HG02798 (cell line): ENCODE data around the gene BCHE.

Source experiments
- ATAC-seq: cut with Tn5 transposase; IDR thresholded peaks from one replicate; pipeline ENCODE4 v1.9.1; 2021; ENCODE audit warnings: mild to moderate bottlenecking; ENCODE audit not compliant: unreplicated experiment, poor library complexity

The BCHE gene

DNA sequence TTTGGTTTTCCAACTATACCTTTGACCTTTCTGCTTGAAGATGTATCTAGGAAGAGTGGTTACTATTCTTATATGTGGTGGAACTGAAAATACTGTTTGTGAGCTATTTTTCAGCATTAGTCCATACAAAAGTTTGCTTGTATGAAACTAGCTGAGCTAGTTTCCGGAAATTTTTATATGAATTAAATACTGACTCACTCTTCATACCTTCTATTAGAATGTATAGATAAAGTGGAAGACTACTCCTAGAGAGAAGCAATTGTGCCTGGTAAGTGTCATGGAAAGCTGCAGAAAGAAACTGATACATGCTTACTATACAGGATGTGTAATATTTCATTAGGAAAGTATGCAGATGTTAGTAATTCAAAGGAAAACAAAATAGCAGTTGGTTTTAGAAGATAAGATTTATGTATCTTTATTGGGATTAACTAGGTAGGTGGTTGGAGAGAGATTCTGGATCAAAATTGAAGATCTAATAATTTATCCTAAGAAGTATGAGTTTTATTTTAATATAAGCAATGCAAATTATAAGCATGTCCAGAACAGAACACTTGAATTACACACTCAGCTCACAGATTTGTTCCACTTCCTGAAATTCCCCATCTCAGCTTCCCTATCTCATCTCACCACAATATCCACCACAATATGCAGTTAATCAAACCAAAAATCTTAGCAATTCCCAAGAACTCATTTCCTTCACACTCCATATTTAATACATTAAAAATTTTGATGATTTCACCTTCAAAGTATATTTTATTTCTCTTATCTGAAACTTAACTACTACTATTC lies 82.8 kb downstream of the BCHE start:
- ATAC-seq = no peak

GRCh38 chr3:165753560-165753959 lies 83.7 kb downstream of the BCHE start:
- ATAC-seq = no peak

DNA sequence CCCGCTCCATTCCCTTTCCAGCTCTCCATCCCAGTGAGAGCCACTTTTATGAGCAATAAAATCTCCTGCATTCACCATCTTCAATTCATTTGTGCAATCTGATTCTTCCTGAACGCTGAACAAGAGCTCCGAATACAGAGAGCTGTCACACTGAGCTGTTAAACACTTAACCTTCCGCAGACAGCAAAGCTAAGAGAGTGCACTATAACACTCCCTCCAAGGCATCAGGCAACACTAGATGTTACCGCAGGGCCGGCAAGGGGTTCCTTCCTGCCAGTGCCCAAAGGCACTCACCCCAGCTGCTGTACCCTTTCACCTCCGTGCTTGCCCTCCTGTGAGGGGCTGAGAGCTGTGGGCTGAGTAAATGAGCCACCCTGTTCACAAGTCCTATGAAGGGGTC lies 85.6 kb downstream of the BCHE start:
- ATAC-seq = no peak

DNA sequence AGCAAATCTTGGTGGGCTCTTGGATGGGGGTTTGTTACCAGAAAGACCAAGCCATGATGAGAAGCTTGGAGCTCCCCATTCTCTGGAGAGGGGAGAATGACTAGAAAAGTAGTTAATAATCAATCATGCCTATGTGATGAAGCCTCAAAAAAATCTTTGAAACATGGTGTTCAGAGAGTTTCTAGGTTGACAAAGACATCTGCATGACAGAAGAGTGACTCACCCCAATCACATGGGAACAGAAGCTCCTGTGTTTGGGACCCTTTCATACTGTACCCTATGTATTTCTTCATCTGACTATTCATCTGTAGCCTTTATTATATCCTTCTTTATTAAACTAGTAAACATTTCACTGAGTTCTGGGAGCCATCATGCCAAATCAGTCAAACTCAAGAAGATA lies 87.4 kb downstream of the BCHE start:
- no peak for ATAC-seq

GRCh38 chr3:165749241-165749640 lies 88.0 kb downstream of the BCHE start:
- ATAC-seq = no peak

DNA sequence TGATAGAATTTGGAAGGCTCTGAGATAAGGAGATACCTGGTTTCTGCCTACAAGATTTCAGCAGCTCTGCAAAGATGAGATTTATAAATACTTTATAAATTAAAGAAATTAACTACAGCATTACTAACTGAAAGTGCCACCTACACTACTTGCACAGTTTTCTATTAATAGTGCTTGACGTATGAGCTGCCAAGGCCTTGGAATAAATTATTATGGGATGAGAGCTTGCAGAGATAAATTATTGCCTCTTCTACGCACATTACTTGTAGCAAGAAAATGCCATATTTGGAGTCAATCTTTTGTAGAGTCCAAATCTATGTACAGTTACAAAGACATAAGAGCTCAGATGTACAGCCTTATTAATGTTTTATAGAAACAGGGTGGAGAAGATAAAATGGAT lies 89.1 kb downstream of the BCHE start:
- no peak for ATAC-seq

DNA sequence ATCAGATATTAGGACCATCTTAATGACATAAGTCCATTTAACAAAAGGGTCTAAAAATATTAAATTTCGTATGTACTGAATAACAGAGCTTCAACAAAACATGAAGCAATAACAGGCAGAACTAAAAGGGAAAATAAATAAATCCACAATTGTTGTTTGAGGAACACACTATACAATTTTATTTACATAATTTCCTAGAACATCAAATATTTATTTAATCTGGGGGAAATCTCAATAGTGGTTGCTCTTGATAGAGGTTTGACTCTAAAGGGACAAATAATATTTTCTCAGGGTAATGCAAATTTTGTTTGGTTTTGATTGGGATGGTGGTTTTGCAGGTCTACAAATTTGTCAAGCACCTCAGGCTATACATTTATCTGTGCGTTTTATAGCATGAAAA lies 90.3 kb downstream of the BCHE start:
- ATAC-seq = no peak

DNA sequence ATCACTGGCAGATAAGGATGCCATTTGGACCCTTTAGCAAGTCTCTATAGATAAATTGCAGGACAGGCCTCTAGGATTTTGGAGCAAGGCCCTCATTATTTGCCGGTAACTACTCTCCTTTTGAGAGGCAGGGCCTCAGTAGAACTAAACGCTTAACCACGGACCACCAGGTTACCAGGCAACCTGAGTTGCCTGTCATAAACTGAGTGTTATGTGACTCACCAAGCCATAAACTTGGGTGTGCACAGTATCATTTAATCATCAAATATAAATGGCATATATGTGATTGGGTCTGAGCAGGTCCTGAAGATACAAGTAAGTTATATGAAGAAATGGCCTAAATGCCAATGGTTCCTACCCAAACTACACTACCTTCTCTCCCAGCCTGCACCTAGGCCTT lies 93.2 kb downstream of the BCHE start:
- ATAC-seq = no peak

- no peak for ATAC-seq
Observed at GRCh38 chr3:165742351-165742750, 94.9 kb downstream of the BCHE start.

DNA sequence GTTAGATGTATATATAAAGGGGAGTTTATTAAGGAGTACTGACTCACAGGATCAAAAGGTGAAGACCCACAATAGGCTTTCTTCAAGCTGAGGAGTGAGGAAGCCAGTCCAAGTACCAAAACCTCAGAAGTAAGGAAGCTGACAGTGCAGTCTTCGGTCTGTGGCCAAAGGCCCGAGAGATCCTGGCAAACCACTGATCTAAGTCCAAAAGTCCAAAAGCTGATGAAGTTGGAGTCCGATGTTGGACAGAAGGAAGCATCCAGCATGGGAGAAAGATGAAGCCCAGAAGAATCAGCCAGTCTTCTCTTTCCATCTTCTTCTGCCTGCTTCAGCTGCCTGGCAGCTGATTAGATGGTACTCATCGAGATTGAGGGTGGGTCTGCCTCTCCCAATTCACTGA lies 107.5 kb downstream of the BCHE start:
- no peak for ATAC-seq

DNA sequence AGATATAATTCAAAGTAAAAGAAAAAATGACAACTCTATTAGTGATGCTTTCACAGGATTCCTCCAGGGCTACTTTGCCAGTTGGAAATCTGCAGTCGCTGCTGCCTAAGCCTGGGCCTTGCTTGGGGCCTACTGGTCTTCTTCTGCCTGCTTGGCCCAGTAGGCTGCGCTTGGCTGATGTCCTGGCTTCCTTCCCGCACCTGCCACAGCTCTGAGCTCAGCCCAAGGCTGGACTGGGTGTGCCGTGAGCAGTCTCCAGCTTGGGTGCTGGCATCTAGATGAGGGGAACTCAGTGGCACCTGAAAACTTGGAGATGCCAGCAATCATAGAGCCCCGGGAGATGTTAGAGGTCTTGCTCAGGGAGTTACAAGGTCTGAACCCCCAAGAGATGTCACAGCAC lies 108.3 kb downstream of the BCHE start:
- ATAC-seq = no peak

GRCh38 chr3:165725296-165725695 lies 111.9 kb downstream of the BCHE start:
- ATAC-seq = no peak
